ENCODE results near the gene HNRNPA3. TPM values are rescaled to one million over a fixed set of nuclear protein-coding genes. Genes with fewer than 3 reads are reported as not detected.

Gene HNRNPA3
- total and polyA plus RNA-seq, 10 of the 15 experiments (the other 5 are each of a cell fraction or from before 2014, with no cell fraction given), result 40.4 to 343 (median 206) TPM

GRCh38 chr2:177225965-177226360 lies 13.4 kb downstream of the HNRNPA3 start:
- no peak for FAIRE-seq
- H3K9ac ChIP-seq (ENCODE audit: control insufficient read depth, insufficient read depth, low read length), result no peak overlapping the region
- ChIA-PET SMC1A (ENCODE audit: uncharacterized antibody, unreplicated experiment) (interaction anchor here (1.0 to 1.2 kb wide), 2 partner anchors 61 kb away, joined by 3 to 7 read pairs; no protein-coding TSS in a partner anchor), POLR2A (interaction anchor here (1.0 to 1.6 kb wide), 3 partner anchors 8 to 11 kb away, joined by 4 to 6 read pairs (median 5); no protein-coding TSS in a partner anchor), RAD21 (ENCODE audit: unreplicated experiment) (interaction anchor here (1.6 kb wide), 1 partner anchor 12 kb away, joined by 3 read pairs; no protein-coding TSS in a partner anchor), CTCF (interaction anchor here (1.2 kb wide), 1 partner anchor 35 kb away, joined by 3 read pairs; no protein-coding TSS in a partner anchor)
- in situ Hi-C loops (cut with MboI) (no loop called here), intact Hi-C loops (cut with micrococcal nuclease; ENCODE audit: unreplicated experiment) (no loop called here)
- ATAC-seq, result no peak
- no peaks in the 10 kb centered on the region for H3K27me3 ChIP-seq (replicated peaks in 1 of 2; ENCODE audit: control insufficient read depth in 2 of 2, insufficient read depth in 2 of 2, low read length in 1 of 2)
- DNase-seq (ENCODE audit: low read depth, low spot score), result no peak
- peaks cover 6 to 18% of the 10 kb centered on the region in 2 experiments for H3K36me3 ChIP-seq (ENCODE audit: control insufficient read depth in 2 of 2, insufficient read depth in 2 of 2, low read length in 1 of 2)
- H3K27ac ChIP-seq (ENCODE audit: control insufficient read depth, insufficient read depth), result no peak overlapping the region
- TF ChIP-seq, protein P1, sequence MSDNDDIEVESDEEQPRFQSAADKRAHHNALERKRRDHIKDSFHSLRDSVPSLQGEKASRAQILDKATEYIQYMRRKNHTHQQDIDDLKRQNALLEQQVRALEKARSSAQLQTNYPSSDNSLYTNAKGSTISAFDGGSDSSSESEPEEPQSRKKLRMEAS (IDR thresholded peaks at IDR 0.05; ENCODE audit: low read depth, low read length), result no peak
- TF ChIP-seq SREBF2 (IDR thresholded peaks at IDR 0.05; ENCODE audit: low read length) (no peak), ZBED1 (IDR thresholded peaks at IDR 0.05; ENCODE audit: borderline replicate concordance) (no peak), MTA3 (IDR thresholded peaks at IDR 0.05; ENCODE audit: borderline replicate concordance, low read length) (no peak), FOXM1 (IDR thresholded peaks at IDR 0.05; ENCODE audit: low read depth, low read length) (no peak), RFX5 (IDR thresholded peaks at IDR 0.05; ENCODE audit: low read depth, low read length) (no peak), CEBPZ (IDR thresholded peaks at IDR 0.05; ENCODE audit: low read depth, low read length) (no peak), TCF3 (IDR thresholded peaks at IDR 0.05; ENCODE audit: borderline replicate concordance, insufficient read depth, low read depth, low read length) (no peak), NFXL1 (IDR thresholded peaks at IDR 0.05; ENCODE audit: borderline replicate concordance) (no peak), TCF12 (IDR thresholded peaks at IDR 0.05; ENCODE audit: low read depth, low read length) (no peak), STAT1 (conservative IDR thresholded peaks at IDR 0.05) (no peak)
- TF ChIP-seq, protein P2, sequence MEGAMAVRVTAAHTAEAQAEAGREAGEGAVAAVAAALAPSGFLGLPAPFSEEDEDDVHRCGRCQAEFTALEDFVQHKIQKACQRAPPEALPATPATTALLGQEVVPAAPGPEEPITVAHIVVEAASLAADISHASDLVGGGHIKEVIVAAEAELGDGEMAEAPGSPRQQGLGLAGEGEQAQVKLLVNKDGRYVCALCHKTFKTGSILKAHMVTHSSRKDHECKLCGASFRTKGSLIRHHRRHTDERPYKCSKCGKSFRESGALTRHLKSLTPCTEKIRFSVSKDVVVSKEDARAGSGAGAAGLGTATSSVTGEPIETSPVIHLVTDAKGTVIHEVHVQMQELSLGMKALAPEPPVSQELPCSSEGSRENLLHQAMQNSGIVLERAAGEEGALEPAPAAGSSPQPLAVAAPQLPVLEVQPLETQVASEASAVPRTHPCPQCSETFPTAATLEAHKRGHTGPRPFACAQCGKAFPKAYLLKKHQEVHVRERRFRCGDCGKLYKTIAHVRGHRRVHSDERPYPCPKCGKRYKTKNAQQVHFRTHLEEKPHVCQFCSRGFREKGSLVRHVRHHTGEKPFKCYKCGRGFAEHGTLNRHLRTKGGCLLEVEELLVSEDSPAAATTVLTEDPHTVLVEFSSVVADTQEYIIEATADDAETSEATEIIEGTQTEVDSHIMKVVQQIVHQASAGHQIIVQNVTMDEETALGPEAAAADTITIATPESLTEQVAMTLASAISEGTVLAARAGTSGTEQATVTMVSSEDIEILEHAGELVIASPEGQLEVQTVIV (IDR thresholded peaks at IDR 0.05; ENCODE audit: borderline replicate concordance, partially characterized antibody), result no peak
- TF ChIP-seq, protein P3, sequence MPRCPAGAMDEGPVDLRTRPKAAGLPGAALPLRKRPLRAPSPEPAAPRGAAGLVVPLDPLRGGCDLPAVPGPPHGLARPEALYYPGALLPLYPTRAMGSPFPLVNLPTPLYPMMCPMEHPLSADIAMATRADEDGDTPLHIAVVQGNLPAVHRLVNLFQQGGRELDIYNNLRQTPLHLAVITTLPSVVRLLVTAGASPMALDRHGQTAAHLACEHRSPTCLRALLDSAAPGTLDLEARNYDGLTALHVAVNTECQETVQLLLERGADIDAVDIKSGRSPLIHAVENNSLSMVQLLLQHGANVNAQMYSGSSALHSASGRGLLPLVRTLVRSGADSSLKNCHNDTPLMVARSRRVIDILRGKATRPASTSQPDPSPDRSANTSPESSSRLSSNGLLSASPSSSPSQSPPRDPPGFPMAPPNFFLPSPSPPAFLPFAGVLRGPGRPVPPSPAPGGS (IDR thresholded peaks at IDR 0.05; ENCODE audit: borderline replicate concordance, insufficient read depth, low read depth, low read length, poor library complexity, severe bottlenecking), result no peak
- H3K79me2 ChIP-seq (ENCODE audit: control insufficient read depth, insufficient read depth, low read length), result no peaks in the 10 kb centered on the region; the same call in 1 of the 2 replicates
- WGBS (ENCODE audit: insufficient coverage, insufficient replicate concordance, low lambda C conversion rate, missing lambda C conversion rate), result 98% methylated on average over 2 of the region's 2 CpGs
- no peak overlapping the region for H2AFZ ChIP-seq (ENCODE audit: control insufficient read depth, low read depth, low read length)
- no peaks in the 10 kb centered on the region for H3K9me3 ChIP-seq (replicated peaks; ENCODE audit: control insufficient read depth, insufficient read depth, low read length)
- H3K4me2 ChIP-seq (ENCODE audit: control insufficient read depth, insufficient read depth), result no peak overlapping the region
- BruUV-seq (replicated peaks), result no TSS peak
- H3K4me3 ChIP-seq, result no peak overlapping the region
- H4K20me1 ChIP-seq (ENCODE audit: control insufficient read depth, insufficient read depth), result no peaks in the 10 kb centered on the region
- no peaks in the 10 kb centered on the region for H3K4me1 ChIP-seq (ENCODE audit: control insufficient read depth, insufficient read depth, low read length)
